Tongue (tissue), 2 donors: Measurements from ENCODE around the gene PSMB2. TPM values are rescaled to one million over a fixed set of nuclear protein-coding genes. Genes with fewer than 3 reads are reported as not detected.

Experiments used
- DNase-seq: peaks from one replicate; pipeline ENCODE4 v3.0.0-alpha.2; 2015
- total RNA-seq: library from RNA; depleted of rRNA; stranded (reverse); fragments of >200 nt; gene quantifications from one replicate; pipeline ENCODE4 v1.2.3, GENCODE V29; 2014

PSMB2 gene
- total RNA-seq, 1 donor from 2014 or later = 20.1 TPM

DNA sequence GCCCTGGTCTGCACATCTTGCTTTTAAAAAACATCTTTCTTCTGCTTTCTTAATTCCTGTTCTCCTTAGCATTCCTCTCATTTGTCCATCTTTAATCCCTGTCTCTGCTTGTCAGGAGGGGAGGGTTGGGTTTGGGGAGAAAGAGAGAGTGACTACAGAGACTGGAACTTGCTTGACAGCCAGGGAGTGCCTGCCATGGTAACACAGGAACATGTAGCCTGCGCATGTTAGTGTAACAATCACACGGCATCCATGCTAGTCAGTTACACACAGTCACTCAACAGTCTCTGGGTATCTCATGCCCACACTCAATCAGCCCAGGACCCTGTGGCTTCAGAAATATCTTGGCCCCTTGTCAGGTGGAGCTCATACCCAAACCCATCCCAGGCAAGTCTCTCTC, 69.0 kb downstream of the PSMB2 start:
- no peak for DNase-seq

GRCh38 chr1:35571263-35571662, 70.1 kb downstream of the PSMB2 start:
- DNase-seq = no peak

GRCh38 chr1:35570589-35571137, 70.7 kb downstream of the PSMB2 start:
- DNase-seq = peak; percentile 27

GRCh38 chr1:35569936-35570335, 71.4 kb downstream of the PSMB2 start:
- no peak for DNase-seq

GRCh38 chr1:35568975-35569395, 72.3 kb downstream of the PSMB2 start:
- peak; percentile 90 for DNase-seq

GRCh38 chr1:35567947-35568558, 73.3 kb downstream of the PSMB2 start:
- DNase-seq = no peak

DNA sequence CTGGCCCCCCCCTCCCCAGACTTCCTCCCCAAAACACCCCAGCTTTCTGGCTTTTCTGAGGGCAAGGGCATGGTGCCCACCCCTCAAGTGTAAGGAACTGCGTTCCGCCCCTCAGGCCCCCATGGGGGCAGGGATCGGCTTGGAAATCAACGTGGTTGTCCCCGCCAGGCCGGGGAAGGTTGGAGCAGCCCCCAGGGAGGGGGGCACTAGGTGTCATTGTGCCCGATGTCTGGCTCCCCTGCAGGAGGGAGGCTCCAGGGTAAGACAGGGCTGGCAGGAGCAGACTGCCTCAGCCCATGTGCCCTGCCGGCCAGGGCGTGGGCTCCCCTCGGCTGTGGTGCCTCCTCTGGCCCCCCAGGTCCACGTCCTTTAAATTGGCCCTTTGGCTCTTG, 75.6 kb downstream of the PSMB2 start:
- DNase-seq = no peak

- no peak for DNase-seq
These were observed 76.2 kb downstream of the PSMB2 start for GRCh38 chr1:35564884-35565741.

DNA sequence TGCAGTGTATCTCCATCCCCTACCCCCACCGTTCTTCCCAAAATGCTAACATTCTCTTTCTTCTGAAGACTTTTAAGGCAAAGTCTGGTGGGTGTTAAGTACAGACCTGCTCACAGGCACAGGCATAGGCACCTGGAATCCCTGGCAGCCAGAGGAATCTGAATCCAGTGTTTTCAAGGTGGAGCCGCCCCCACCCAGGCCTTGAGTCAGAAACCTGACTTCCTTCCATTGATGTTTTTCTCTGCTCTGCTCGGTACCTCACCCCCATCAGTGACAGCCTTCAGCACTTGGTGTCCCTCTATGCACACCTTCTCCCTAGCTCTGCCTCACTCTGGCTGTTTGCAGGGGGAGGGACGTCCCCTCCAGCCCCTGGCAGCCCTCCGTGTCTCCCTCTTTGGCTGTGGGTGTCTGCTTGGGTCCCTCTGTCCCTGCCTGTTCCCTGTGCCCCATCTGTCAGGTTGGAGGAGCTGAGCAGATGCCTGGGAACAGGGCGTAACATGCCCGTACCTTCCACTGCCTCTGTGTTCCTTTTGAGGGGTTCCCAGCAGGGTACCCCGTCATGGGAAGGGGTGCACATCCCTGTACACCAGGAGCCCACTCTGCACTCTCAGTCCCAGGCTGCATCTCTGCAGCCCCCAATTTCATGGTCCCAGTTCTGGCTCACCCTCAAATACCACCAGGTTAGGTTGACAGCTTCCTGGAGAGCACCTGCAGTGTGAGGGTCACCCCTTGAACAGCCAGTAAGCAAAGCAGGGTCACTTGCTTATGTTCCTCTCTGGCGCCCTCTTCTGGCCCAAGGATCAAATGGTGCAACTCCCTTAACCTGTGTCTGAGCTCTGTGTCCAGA, 77.1 kb downstream of the PSMB2 start:
- DNase-seq = peak; percentile 86

- DNase-seq = no peak
These were observed 78.2 kb downstream of the PSMB2 start for GRCh38 chr1:35563166-35563565.

- DNase-seq = no peak
These were observed 79.2 kb downstream of the PSMB2 start for GRCh38 chr1:35561972-35562680.

DNA sequence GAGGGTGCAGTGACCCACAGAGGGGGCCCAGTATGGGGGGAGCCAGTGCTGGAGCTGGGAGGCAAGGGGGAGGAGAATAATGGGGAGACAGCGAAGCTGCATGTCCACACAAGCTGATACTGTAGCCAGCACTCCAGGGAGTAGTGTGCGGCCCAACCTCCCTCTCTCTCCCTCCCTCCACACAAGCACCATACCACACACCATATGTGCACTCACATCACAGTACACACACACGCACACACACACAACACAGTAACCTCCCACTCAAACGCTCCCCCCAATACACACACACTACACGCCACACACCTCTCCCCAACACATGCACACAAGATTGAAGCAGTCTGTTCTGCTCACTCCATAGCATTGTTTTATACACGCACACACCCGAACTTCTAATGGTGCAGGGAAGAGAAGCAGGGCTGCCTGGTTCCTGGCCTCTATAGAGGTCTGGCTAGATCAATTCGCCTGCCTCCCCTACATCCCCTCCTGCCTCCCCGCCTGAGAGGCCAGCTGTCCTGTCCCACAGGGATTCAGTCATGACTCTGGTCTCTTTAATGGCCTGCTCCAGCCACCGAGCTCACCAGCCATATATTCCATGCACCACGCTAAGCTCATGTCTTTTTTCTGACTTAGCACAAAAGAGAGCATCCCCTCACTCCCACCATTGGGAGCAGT, 79.9 kb downstream of the PSMB2 start:
- DNase-seq = no peak

DNA sequence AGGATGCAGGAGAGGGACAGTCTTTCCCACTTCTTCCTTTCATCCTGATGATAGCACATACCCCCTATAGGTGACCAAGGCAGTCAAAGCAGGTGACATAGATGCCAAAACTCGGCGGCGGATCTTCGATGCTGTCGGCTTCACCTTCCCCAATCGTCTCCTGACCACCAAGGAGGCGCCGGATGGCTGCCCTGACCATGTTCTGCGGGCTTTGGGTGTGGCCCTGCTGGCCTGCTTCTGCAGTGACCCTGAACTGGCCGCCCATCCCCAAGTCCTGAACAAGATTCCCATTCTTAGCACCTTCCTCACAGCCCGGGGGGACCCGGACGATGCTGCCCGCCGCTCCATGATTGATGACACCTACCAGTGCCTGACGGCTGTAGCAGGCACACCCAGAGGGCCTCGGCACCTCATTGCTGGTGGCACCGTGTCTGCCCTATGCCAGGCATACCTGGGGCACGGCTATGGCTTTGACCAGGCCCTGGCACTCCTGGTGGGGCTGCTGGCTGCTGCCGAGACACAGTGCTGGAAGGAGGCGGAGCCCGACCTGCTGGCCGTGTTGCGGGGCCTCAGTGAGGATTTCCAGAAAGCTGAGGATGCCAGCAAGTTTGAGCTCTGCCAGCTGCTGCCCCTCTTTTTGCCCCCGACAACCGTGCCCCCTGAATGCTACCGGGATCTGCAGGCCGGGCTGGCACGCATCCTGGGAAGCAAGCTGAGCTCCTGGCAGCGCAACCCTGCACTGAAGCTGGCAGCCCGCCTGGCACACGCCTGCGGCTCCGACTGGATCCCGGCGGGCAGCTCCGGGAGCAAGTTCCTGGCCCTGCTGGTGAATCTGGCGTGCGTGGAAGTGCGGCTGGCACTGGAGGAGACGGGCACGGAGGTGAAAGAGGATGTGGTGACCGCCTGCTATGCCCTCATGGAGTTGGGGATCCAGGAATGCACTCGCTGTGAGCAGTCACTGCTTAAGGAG, 80.8 kb downstream of the PSMB2 start:
- DNase-seq = peak; percentile 87

DNA sequence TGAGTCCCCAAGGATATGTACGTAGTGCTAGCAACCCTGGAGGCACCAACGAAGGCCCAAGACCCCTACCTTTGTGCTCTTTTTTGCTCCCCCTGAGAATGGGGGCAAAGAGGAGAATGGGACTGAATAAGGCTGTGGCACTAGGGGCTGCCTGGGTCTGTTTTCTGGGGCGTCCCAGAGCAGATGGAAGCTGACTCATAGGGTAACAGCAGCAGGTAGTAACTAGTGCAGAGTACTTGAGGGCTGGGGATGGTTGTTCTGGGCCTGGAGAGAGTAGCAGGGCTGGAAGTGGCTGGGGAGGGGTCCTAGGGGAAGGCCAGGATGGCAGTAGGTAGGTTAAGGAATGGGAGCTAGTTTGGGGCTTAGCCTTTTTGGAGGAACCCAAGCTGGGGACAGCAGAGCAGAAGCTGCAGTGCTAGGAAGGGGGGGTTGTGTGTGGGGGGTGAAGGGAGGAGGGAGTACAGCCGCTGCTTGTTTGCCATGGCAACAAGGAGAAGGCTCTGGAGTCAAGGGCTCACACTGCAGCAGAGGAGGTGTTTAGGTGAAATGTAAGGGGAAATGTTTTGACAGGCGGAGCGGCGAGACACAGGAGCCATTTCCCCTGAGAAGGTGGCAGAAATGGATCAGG, 81.9 kb downstream of the PSMB2 start:
- no peak for DNase-seq

DNA sequence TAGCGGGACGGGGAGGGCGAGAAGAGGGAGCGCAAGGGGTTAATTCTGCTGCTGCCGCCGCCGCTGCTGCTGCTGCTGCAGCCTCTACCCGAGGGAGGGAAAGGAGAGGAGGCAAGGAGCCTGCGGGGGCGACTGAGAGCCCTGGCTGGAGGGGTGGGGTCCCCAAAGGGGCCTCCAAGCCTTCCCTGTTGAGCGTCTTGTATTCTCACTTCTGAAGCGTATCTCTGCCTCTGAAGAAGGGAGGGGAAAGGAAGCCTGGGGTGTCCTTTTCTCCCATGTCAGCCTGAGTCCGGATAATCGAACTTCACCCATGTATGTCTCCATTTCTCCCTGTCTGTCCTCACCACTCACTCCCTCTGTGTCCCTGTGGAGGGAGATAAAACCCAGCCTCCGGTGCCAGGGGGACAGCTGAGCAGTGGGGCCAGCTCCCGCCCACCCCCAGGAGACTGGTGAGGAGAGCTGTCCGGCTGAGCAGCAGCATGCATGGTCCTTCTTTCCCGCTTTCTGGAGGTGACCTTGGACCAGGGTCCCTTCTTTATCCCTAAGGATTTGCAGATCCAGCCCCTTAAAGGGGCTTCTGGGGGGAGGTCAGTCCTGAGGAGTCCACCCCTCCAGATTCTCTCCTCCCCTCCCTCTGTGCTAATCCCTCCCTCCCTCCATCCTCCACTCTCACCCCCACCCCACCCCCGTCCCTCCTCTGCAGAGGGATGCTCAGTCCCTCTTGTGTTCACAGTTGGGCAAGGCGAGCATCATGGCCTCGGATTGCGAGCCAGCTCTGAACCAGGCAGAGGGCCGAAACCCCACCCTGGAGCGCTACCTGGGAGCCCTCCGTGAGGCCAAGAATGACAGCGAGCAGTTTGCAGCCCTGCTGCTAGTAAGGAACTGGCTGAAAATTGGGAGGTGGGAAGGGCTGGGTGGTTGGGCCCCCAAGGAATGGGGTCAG, 82.7 kb downstream of the PSMB2 start:
- DNase-seq = peak; percentile 45

DNA sequence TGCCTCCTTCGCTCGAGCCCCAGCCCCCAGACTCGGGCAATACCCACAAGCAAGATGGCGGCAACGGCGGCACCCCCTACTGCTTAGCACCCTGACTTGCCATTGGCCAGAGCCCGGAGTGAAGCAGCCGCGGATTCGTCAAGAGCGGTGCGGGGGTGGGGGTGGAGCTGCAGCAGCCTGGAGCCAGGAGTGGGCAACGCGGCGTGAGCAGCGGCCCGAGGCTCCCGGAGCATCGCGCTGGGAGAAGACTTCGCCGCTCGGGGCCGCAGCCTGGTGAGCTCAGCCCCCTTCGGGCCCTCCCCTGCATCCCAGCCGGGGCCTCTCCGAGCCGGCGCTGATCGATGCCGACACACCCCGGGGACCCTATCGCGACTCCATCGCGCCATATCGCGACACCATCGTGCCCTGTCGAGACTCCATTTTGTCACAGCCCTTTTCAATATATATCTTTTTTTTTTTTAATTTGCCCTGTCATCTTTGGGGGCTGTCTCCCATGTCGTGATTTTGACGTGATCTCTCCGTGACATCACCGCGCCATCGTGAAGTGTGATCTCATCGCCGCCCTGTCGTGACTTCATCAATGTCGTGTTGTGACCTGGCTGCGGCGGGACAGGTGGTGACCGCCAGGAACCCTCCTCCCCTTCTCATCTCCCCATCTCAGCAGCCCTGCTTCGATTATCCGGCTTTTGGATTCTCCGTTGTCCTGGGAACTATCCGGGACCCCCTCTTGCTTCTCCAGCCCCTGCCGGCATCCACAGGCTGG, 83.5 kb downstream of the PSMB2 start, which contains the start of gene NCDN:
NCDN (plus strand) TSS at position 189 of the 763 bp plus-strand sequence; CDS start at position 581, 392 bp downstream.
- peak; percentile 99 for DNase-seq

DNA sequence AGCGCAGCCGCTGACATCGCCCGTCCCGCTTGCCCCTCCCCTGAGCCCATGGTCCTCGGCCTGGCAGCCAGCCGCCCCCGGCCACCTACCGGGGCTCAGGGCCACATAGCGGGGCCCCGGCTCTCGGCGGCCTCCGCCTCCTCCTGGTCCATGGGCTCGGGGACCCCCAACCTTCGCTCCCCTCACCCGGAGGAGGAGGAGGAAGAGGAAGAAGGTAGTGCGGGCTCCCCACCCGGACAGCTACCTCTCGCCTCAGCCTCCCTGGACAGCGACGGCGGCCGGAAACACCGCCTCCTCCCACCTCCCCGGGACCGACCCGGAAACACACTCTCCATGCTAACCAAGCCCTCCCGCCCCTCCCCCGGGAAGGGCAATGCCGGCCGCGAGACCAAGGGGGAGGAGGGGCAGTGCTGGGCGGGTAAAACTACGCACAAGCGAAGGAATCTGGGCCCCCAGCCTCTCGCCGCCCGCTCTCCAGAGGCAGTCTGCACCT, 84.2 kb downstream of the PSMB2 start, which contains the start of gene KIAA0319L:
KIAA0319L (minus strand) TSS at position 286 of the 493 bp plus-strand sequence. CDS start 2,912 bp downstream, outside the sequence.
- no peak for DNase-seq
